HepG2 (cell line): ENCODE data around the gene C1orf35. TPM values are rescaled to one million over a fixed set of nuclear protein-coding genes. Genes with fewer than 3 reads are reported as not detected.
A peak's percentile ranks its signal among the peaks of the same experiment; 100 is the strongest.

Source experiments
- CAMTA2 ChIP-seq: sonication (generic); formaldehyde crosslinking; IDR thresholded peaks from 2 replicates; pipeline ENCODE4 v1.4.0; 2020; ENCODE audit warnings: mild to moderate bottlenecking, missing genetic modification reagents, borderline replicate concordance
- CHD2 ChIP-seq: IDR thresholded peaks from 2 replicates; pipeline ENCODE4 v1.6.1; 2011; ENCODE audit warnings: low read depth, low read length, improper control_type of control experiment
- IKZF5 ChIP-seq: IDR thresholded peaks from 2 replicates; pipeline ENCODE4 v1.6.1; 2018; ENCODE audit warnings: missing genetic modification reagents, mild to moderate bottlenecking, missing compliant biosample characterization
- KAT7 ChIP-seq: IDR thresholded peaks from 2 replicates; pipeline ENCODE4 v1.6.1; 2018; ENCODE audit warnings: borderline replicate concordance, missing compliant biosample characterization
- NPAS2 ChIP-seq: sonication (generic); formaldehyde crosslinking; IDR thresholded peaks from 2 replicates; pipeline ENCODE4 v1.8.0; 2022; ENCODE audit warnings: mild to moderate bottlenecking, missing genetic modification reagents, borderline replicate concordance
- RFX3 ChIP-seq: IDR thresholded peaks from 2 replicates; pipeline ENCODE4 v1.6.1; 2016; ENCODE audit warnings: missing biosample characterization, missing genetic modification reagents
- THAP9 ChIP-seq: sonication (generic); formaldehyde crosslinking; IDR thresholded peaks from 2 replicates; pipeline ENCODE4; 2020; ENCODE audit warnings: missing genetic modification reagents, mild to moderate bottlenecking, borderline replicate concordance
- ZFP36 ChIP-seq: fragments of 150-350 bp; IDR thresholded peaks from 2 replicates; pipeline ENCODE4 v1.6.1; 2018; ENCODE audit warnings: borderline replicate concordance, low read length, low read depth; ENCODE audit not compliant: partially characterized antibody
- ZNF260 ChIP-seq: sonication (generic); formaldehyde crosslinking; IDR thresholded peaks from 2 replicates; pipeline ENCODE4 v1.4.0; 2020; ENCODE audit warnings: missing genetic modification reagents, low read depth, mild to moderate bottlenecking, borderline replicate concordance
- ZNF598 ChIP-seq: sonication (generic); formaldehyde crosslinking; IDR thresholded peaks from 2 replicates; pipeline ENCODE4 v1.5.1; 2020; ENCODE audit warnings: mild to moderate bottlenecking, missing genetic modification reagents, borderline replicate concordance
- ZNF7 ChIP-seq: IDR thresholded peaks from 2 replicates; pipeline ENCODE4 v1.6.1; 2016; ENCODE audit warnings: missing biosample characterization, missing genetic modification reagents
- ZNF841 ChIP-seq: sonication (generic); formaldehyde crosslinking; IDR thresholded peaks from 2 replicates; pipeline ENCODE4 v1.8.1; 2023; ENCODE audit warnings: missing genetic modification reagents, borderline replicate concordance
- ZSCAN31 ChIP-seq: sonication (generic); formaldehyde crosslinking; IDR thresholded peaks from 2 replicates; pipeline ENCODE4 v1.5.0; 2020; ENCODE audit warnings: low read depth, mild to moderate bottlenecking, missing genetic modification reagents
- polyA plus RNA-seq, 8 experiments: library from polyadenylated mRNA; depleted of rRNA in 3 of 8; stranded (reverse) in 7 of 8; unstranded in 1 of 8; fragments of >200 nt; fragmentation: Illumina TruSeq in 4 of 8; extraction: Trizol in 4 of 8; gene quantifications; 2 replicates each; pipeline versions ENCODE4 v1.2.1 to v1.2.3, GENCODE V29; 2011 to 2016; ENCODE audit warnings: low read depth in 4 of 8, missing spikeins in 1 of 8, mixed read lengths in 1 of 8; ENCODE audit not compliant: insufficient read depth in 1 of 8
- total RNA-seq, 5 experiments: library from RNA; depleted of rRNA; stranded (reverse); fragments of >200 nt; fragmentation: Illumina TruSeq; extraction: Trizol; gene quantifications; 2 replicates each; pipeline ENCODE4 v1.2.3, GENCODE V29; 2016; ENCODE audit warnings: low read depth in 1 of 5
- TF ChIP-seq, protein P1 (sequence below): sonication (generic); formaldehyde crosslinking; IDR thresholded peaks from 2 replicates; pipeline ENCODE4 v1.5.1; 2020; ENCODE audit warnings: missing genetic modification reagents, mild to moderate bottlenecking, borderline replicate concordance
- TF ChIP-seq, protein P2 (sequence below): IDR thresholded peaks from 2 replicates; pipeline ENCODE4 v1.6.1; 2012; ENCODE audit warnings: inconsistent platforms
- TF ChIP-seq, protein P3 (sequence below), 2 experiments: sonication (generic) in 1 of 2; formaldehyde crosslinking in 1 of 2; IDR thresholded peaks; 2 replicates each; pipeline versions ENCODE4 v1.4.0 to v1.6.1; 2018 to 2020; ENCODE audit warnings: missing genetic modification reagents in 2 of 2, borderline replicate concordance in 1 of 2, low read depth in 1 of 2, mild to moderate bottlenecking in 1 of 2, missing biosample characterization in 1 of 2
- TF ChIP-seq, protein P4 (sequence below): sonication (generic); formaldehyde crosslinking; IDR thresholded peaks from 2 replicates; pipeline ENCODE4 v1.4.0; 2020; ENCODE audit warnings: missing genetic modification reagents

The C1orf35 gene
- total and polyA plus RNA-seq, 2 of the 13 experiments (the other 11 are each of a cell fraction or from before 2014, with no cell fraction given), result 8.1 to 19.3 TPM

DNA sequence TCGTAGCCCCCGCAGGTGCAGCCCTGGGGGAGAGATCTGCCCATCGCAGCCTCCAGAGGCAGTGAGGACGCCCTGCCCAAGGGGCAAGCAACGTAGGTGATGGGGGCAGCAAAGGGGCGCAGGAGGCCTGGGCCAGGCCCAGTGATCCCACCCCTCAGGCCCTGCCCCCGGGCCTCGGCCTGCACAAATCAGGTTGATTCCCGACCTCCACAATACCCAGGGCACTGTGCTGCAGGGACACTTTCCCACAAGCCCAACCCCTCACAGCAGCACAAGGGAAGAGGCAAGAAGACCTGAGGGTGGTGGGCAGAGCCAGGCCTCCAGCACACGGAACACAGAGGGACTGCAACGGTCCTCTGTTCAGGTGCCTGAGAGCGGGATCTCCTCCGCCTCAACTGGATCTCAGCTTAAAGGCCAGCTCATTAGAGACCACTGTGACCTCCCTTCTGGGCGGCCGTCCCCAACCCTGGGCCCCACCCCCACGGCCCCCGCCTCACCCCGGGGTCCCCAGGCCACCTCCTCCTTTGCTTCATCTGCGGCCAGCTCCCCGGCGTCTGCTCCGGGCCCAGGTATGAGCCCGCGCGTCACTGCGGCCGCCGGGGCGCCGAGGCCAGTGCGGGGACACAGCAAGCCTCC is 21.4 kb downstream of the C1orf35 start (continued):
- TF ChIP-seq ZNF7 (no peak), IKZF5 (no peak), RFX3 (no peak), ZFP36 (no peak), CHD2 (no peak), CAMTA2 (CRISPR knock-in tag) (no peak), ZSCAN31 (CRISPR knock-in tag) (no peak), ZNF598 (CRISPR knock-in tag) (0 out of 2 replicates have a peak, but pooled peaks have one; percentile 17), THAP9 (CRISPR knock-in tag) (0 out of 2 replicates have a peak, but pooled peaks have one; percentile 61), NPAS2 (CRISPR knock-in tag) (no peak), KAT7 (CRISPR knock-in tag) (no peak), ZNF841 (CRISPR knock-in tag) (no peak), ZNF260 (CRISPR knock-in tag) (peak; percentile 73; the same call in 1 of the 2 replicates)
- TF ChIP-seq, protein P1, sequence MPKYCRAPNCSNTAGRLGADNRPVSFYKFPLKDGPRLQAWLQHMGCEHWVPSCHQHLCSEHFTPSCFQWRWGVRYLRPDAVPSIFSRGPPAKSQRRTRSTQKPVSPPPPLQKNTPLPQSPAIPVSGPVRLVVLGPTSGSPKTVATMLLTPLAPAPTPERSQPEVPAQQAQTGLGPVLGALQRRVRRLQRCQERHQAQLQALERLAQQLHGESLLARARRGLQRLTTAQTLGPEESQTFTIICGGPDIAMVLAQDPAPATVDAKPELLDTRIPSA, result 0 out of 2 replicates have a peak, but pooled peaks have one; percentile 55
- TF ChIP-seq, protein P2, sequence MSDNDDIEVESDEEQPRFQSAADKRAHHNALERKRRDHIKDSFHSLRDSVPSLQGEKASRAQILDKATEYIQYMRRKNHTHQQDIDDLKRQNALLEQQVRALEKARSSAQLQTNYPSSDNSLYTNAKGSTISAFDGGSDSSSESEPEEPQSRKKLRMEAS, result 0 out of 2 replicates have a peak, but pooled peaks have one; percentile 8
- TF ChIP-seq, protein P3, sequence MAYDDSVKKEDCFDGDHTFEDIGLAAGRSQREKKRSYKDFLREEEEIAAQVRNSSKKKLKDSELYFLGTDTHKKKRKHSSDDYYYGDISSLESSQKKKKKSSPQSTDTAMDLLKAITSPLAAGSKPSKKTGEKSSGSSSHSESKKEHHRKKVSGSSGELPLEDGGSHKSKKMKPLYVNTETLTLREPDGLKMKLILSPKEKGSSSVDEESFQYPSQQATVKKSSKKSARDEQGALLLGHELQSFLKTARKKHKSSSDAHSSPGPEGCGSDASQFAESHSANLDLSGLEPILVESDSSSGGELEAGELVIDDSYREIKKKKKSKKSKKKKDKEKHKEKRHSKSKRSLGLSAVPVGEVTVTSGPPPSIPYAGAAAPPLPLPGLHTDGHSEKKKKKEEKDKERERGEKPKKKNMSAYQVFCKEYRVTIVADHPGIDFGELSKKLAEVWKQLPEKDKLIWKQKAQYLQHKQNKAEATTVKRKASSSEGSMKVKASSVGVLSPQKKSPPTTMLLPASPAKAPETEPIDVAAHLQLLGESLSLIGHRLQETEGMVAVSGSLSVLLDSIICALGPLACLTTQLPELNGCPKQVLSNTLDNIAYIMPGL (CRISPR knock-in tag; IDR thresholded peaks at IDR 0.05; ENCODE audit: borderline replicate concordance in 1 of 2, low read depth in 1 of 2), result 0 out of 4 replicates have a peak, but pooled peaks of 1 of the 2 experiments have one; percentile 8
- TF ChIP-seq, protein P4, sequence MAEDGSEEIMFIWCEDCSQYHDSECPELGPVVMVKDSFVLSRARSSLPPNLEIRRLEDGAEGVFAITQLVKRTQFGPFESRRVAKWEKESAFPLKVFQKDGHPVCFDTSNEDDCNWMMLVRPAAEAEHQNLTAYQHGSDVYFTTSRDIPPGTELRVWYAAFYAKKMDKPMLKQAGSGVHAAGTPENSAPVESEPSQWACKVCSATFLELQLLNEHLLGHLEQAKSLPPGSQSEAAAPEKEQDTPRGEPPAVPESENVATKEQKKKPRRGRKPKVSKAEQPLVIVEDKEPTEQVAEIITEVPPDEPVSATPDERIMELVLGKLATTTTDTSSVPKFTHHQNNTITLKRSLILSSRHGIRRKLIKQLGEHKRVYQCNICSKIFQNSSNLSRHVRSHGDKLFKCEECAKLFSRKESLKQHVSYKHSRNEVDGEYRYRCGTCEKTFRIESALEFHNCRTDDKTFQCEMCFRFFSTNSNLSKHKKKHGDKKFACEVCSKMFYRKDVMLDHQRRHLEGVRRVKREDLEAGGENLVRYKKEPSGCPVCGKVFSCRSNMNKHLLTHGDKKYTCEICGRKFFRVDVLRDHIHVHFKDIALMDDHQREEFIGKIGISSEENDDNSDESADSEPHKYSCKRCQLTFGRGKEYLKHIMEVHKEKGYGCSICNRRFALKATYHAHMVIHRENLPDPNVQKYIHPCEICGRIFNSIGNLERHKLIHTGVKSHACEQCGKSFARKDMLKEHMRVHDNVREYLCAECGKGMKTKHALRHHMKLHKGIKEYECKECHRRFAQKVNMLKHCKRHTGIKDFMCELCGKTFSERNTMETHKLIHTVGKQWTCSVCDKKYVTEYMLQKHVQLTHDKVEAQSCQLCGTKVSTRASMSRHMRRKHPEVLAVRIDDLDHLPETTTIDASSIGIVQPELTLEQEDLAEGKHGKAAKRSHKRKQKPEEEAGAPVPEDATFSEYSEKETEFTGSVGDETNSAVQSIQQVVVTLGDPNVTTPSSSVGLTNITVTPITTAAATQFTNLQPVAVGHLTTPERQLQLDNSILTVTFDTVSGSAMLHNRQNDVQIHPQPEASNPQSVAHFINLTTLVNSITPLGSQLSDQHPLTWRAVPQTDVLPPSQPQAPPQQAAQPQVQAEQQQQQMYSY (CRISPR knock-in tag), result no peak
